ENCODE data around the gene SEZ6. TPM values are rescaled to one million over a fixed set of nuclear protein-coding genes. Genes with fewer than 3 reads are reported as not detected.

The SEZ6 gene
- total RNA-seq, 1 donor from 2014 or later, result not detected

DNA sequence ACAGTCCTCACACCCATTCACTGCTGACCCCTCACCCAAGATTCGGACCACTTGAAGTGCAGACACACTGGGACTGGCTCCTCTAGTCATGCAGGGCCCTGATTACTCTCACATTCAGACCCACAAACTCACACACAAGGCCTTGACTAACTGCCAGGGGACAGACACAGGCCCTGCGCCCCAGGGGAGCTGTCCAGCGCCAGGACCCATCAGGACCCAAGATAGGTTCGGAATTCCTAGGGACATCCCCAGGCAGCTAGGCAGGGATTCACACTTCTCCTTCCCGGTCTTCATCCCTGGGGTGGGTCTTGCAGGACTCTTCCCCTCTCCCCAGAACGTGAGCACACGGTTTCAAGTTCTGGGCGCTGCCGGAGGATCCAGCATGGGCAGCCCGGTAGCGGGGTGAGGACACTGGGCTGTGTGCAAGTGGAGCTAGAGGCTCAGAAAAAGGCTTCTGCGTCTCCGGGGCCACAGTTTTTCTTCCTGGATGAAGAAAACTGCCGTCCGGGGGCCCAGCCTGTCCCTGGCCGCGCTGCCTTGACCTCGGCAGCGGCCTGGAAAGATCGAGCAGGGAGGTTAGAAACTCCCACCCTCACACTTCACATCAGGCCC is 1.6 kb downstream of the SEZ6 start:
- H3K27me3 ChIP-seq (ENCODE audit: control insufficient read depth, insufficient read depth, low read length), result peaks cover 22% of the 10 kb centered on the region
- H3K4me3 ChIP-seq (ENCODE audit: low read depth, low read length), result no peak overlapping the region
- DNase-seq (ENCODE audit: low read depth), result no peak
- no peaks in the 10 kb centered on the region for H3K36me3 ChIP-seq (ENCODE audit: control insufficient read depth, insufficient read depth, low read length)
- TF ChIP-seq, protein P1, sequence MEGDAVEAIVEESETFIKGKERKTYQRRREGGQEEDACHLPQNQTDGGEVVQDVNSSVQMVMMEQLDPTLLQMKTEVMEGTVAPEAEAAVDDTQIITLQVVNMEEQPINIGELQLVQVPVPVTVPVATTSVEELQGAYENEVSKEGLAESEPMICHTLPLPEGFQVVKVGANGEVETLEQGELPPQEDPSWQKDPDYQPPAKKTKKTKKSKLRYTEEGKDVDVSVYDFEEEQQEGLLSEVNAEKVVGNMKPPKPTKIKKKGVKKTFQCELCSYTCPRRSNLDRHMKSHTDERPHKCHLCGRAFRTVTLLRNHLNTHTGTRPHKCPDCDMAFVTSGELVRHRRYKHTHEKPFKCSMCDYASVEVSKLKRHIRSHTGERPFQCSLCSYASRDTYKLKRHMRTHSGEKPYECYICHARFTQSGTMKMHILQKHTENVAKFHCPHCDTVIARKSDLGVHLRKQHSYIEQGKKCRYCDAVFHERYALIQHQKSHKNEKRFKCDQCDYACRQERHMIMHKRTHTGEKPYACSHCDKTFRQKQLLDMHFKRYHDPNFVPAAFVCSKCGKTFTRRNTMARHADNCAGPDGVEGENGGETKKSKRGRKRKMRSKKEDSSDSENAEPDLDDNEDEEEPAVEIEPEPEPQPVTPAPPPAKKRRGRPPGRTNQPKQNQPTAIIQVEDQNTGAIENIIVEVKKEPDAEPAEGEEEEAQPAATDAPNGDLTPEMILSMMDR (IDR thresholded peaks at IDR 0.05; ENCODE audit: insufficient read depth, low read length, severe bottlenecking), result no peak
- no peak for FAIRE-seq

GRCh38 chr17:29003289-29003688 is 2.5 kb downstream of the SEZ6 start:
- TF ChIP-seq, protein P1 (IDR thresholded peaks at IDR 0.05; ENCODE audit: insufficient read depth, low read length, severe bottlenecking), result no peak
- Histone ChIP-seq H3K36me3 (ENCODE audit: control insufficient read depth, insufficient read depth, low read length) (no peaks in the 10 kb centered on the region), H3K4me3 (ENCODE audit: low read depth, low read length) (no peak overlapping the region), H3K27me3 (ENCODE audit: control insufficient read depth, insufficient read depth, low read length) (peaks cover 22% of the 10 kb centered on the region)
- FAIRE-seq (no peak), DNase-seq (ENCODE audit: low read depth) (no peak)

DNA sequence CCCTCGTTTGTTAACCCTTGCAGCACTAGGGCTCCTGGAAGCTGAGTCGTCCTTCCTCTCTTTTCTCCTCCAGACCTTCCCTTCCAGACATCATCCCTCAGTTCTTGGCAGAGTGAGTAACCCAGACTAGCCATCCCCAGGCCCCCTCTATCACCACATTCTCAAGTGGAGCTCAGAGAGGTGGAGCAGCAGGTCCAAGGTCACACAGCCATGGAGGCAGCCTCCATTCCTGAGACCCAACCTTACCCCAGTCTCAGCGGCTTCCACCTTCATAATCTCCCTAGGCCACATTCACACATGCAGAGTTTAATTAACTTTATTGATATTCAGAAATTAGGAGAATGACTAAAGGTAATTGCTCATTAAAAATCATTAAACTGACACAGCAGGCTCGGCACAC is 3.0 kb downstream of the SEZ6 start:
- peaks cover 22% of the 10 kb centered on the region for H3K27me3 ChIP-seq (ENCODE audit: control insufficient read depth, insufficient read depth, low read length)
- FAIRE-seq (no peak), DNase-seq (ENCODE audit: low read depth) (no peak)
- H3K4me3 ChIP-seq (ENCODE audit: low read depth, low read length), result no peak overlapping the region
- TF ChIP-seq, protein P1 (IDR thresholded peaks at IDR 0.05; ENCODE audit: insufficient read depth, low read length, severe bottlenecking), result no peak
- no peaks in the 10 kb centered on the region for H3K36me3 ChIP-seq (ENCODE audit: control insufficient read depth, insufficient read depth, low read length)

- Histone ChIP-seq H3K36me3 (ENCODE audit: control insufficient read depth, insufficient read depth, low read length) (no peaks in the 10 kb centered on the region), H3K4me3 (ENCODE audit: low read depth, low read length) (no peak overlapping the region), H3K27me3 (ENCODE audit: control insufficient read depth, insufficient read depth, low read length) (peaks cover 20% of the 10 kb centered on the region)
- TF ChIP-seq, protein P1 (IDR thresholded peaks at IDR 0.05; ENCODE audit: insufficient read depth, low read length, severe bottlenecking), result no peak
- DNase-seq (ENCODE audit: low read depth), result no peak
- no peak for FAIRE-seq
These were observed 4.9 kb downstream of the SEZ6 start for GRCh38 chr17:29000973-29001372.

DNA sequence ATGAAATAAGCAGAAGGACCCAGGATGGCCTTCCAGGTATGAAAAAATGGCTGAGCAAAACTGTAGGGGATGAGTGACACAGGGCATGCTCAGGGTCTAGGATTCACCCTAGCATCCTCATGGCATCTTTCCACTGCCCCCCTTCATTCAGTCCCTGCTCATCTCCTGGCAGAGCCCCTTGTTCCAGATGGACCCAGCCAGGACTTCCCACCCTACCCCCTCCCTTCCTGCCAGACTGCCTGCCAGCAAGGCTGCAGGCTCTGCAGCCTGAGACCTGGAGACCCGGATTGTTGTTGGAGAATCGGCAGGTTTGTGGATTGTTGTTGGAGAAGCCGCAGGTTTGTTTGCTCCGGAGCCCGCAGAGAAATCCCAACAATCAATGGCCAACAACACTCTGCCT is 6.6 kb downstream of the SEZ6 start:
- FAIRE-seq, result no peak
- TF ChIP-seq, protein P1 (IDR thresholded peaks at IDR 0.05; ENCODE audit: insufficient read depth, low read length, severe bottlenecking), result no peak
- no peak for DNase-seq (ENCODE audit: low read depth)
- peaks cover 10% of the 10 kb centered on the region for H3K27me3 ChIP-seq (ENCODE audit: control insufficient read depth, insufficient read depth, low read length)
- no peak overlapping the region for H3K4me3 ChIP-seq (ENCODE audit: low read depth, low read length)
- H3K36me3 ChIP-seq (ENCODE audit: control insufficient read depth, insufficient read depth, low read length), result no peaks in the 10 kb centered on the region

- FAIRE-seq (no peak), DNase-seq (ENCODE audit: low read depth) (no peak)
- Histone ChIP-seq H3K27me3 (ENCODE audit: control insufficient read depth, insufficient read depth, low read length) (peaks cover 4% of the 10 kb centered on the region), H3K4me3 (ENCODE audit: low read depth, low read length) (no peak overlapping the region), H3K36me3 (ENCODE audit: control insufficient read depth, insufficient read depth, low read length) (no peaks in the 10 kb centered on the region)
- TF ChIP-seq, protein P1 (IDR thresholded peaks at IDR 0.05; ENCODE audit: insufficient read depth, low read length, severe bottlenecking), result no peak
These were observed 8.0 kb downstream of the SEZ6 start for GRCh38 chr17:28997806-28998205.
